Gastrocnemius medialis (tissue), 4 donors: ENCODE results near the gene ZP3.

ENCODE experiments used
- POLR2A ChIP-seq, 2 donors: fragments of 450-650 bp; IDR thresholded peaks; one replicate each; pipeline ENCODE4 v1.6.1; 2017; ENCODE audit warnings: antibody characterized with exemption in 2 of 2, mild to moderate bottlenecking in 2 of 2, moderate library complexity in 2 of 2
- TF ChIP-seq, protein P1 (sequence below), 5 experiments: fragments of 450-650 bp in 3 of 5; fragments of 200-600 bp in 2 of 5; sonication (generic) in 2 of 5; IDR thresholded peaks in 4 of 5; conservative IDR thresholded peaks in 1 of 5; 1 replicate in 4 of 5; 2 replicates in 1 of 5; pipeline ENCODE4 v1.5.1; 2016 to 2019; ENCODE audit warnings: antibody characterized with exemption in 5 of 5, mild to moderate bottlenecking in 3 of 5, moderate library complexity in 3 of 5

DNA sequence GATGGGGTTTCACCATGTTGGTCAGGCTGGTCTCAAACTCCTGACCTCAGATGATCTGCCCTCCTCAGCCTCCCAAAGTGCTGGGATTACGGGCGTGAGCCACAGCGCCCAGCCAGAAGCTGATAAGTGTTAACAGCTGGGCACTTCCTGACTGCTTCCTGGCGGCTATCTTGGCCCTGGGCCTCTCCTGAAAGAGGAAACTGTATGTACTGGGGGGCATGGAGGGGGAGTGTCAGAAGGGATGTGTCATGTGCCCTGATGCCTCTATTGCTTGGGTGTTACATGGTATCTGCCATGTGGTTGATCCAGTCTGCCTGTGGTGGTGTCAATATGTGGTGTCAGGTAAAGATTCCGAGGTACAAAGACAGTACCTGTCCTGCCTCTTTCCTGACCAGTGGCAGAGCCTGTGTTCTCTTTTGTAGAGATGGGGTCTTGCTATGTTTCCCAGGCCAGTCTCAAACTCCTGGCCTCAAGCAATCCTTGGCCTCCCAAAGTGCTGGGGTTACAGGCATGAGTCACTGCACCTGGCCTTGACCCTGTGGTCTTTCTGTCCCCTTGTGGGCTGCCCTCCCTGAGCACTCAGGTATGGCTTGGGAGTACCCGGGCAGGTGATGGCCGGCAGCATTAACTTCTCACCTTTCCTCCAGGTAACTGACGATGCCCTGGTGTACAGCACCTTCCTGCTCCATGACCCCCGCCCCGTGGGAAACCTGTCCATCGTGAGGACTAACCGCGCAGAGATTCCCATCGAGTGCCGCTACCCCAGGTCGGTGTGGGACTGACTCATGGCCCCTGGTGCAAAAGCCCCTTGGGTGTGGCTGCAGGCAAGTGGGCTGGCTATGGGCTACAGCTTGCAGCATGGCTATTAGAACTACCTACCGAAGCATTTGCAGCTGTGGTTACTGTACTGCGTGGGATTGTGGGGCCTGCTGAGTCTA is 4.4 kb downstream of the ZP3 start:
- TF ChIP-seq, protein P1, sequence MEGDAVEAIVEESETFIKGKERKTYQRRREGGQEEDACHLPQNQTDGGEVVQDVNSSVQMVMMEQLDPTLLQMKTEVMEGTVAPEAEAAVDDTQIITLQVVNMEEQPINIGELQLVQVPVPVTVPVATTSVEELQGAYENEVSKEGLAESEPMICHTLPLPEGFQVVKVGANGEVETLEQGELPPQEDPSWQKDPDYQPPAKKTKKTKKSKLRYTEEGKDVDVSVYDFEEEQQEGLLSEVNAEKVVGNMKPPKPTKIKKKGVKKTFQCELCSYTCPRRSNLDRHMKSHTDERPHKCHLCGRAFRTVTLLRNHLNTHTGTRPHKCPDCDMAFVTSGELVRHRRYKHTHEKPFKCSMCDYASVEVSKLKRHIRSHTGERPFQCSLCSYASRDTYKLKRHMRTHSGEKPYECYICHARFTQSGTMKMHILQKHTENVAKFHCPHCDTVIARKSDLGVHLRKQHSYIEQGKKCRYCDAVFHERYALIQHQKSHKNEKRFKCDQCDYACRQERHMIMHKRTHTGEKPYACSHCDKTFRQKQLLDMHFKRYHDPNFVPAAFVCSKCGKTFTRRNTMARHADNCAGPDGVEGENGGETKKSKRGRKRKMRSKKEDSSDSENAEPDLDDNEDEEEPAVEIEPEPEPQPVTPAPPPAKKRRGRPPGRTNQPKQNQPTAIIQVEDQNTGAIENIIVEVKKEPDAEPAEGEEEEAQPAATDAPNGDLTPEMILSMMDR (IDR thresholded peaks at IDR 0.05 in 4 of 5, conservative IDR thresholded peaks at IDR 0.05 in 1 of 5) = no peak
- no peak for TF ChIP-seq POLR2A (IDR thresholded peaks at IDR 0.05)
